DND-41 (cell line): Measurements from ENCODE around the gene SLC7A6OS.
A peak's percentile ranks its signal among the peaks of the same experiment; 100 is the strongest.

Experiments used
- ATAC-seq: fragments of 200-7000 bp; cut with Tn5 transposase; 3 replicates; pipeline ENCODE4 v1.9.1; 2021; ENCODE audit warnings: low read depth; ENCODE audit not compliant: insufficient read depth
- DNase-seq: peaks from one replicate; pipeline ENCODE4 v3.0.0-alpha.2; 2020
- H2AFZ ChIP-seq: 2 replicates; pipeline ENCODE4 v1.6.0; 2012; ENCODE audit warnings: low read depth, low read length
- H3K27ac ChIP-seq: 2 replicates; pipeline ENCODE4 v1.5.1; 2012; ENCODE audit warnings: low read length, inconsistent platforms
- H3K27me3 ChIP-seq: fragments of 200-600 bp; sonication (generic); 2 replicates; pipeline ENCODE4 v1.6.0; 2012; ENCODE audit warnings: low read length, mild to moderate bottlenecking, inconsistent platforms; ENCODE audit not compliant: insufficient read depth, poor library complexity
- H3K36me3 ChIP-seq: 2 replicates; pipeline ENCODE4 v1.5.1; 2012; ENCODE audit warnings: low read length, inconsistent platforms; ENCODE audit not compliant: insufficient read depth
- H3K4me1 ChIP-seq: 2 replicates; pipeline ENCODE4 v1.5.1; 2012; ENCODE audit warnings: mild to moderate bottlenecking, low read length; ENCODE audit not compliant: insufficient read depth
- H3K4me2 ChIP-seq: 2 replicates; pipeline ENCODE4 v1.6.0; 2012; ENCODE audit warnings: mild to moderate bottlenecking, moderate library complexity, low read length, inconsistent platforms; ENCODE audit not compliant: insufficient read depth
- H3K4me3 ChIP-seq, 2 experiments: fragments of 200-600 bp in 1 of 2; shearing (Covaris generic) in 1 of 2; 2 replicates each; pipeline ENCODE4 v1.5.1; 2012 to 2016; ENCODE audit warnings: inconsistent platforms in 2 of 2, low read length in 2 of 2, mild to moderate bottlenecking in 2 of 2, low read depth in 1 of 2, moderate library complexity in 1 of 2
- H3K79me2 ChIP-seq: 2 replicates; pipeline ENCODE4 v1.6.0; 2012; ENCODE audit warnings: low read length, inconsistent platforms; ENCODE audit not compliant: insufficient read depth
- H3K9ac ChIP-seq: 2 replicates; pipeline ENCODE4 v1.6.0; 2012; ENCODE audit warnings: low read depth, mild to moderate bottlenecking, inconsistent platforms, low read length, moderate library complexity
- H3K9me3 ChIP-seq: 2 replicates; pipeline ENCODE4 v1.5.1; 2012; ENCODE audit warnings: low read length, moderate library complexity, mild to moderate bottlenecking, inconsistent platforms; ENCODE audit not compliant: insufficient read depth, severe bottlenecking
- H4K20me1 ChIP-seq: 2 replicates; pipeline ENCODE4 v1.6.0; 2012; ENCODE audit warnings: low read length; ENCODE audit not compliant: insufficient read depth
- EZH2 ChIP-seq: IDR thresholded peaks from 3 replicates; pipeline ENCODE4 v1.6.1; 2012; ENCODE audit warnings: borderline replicate concordance, low read depth, mild to moderate bottlenecking, moderate library complexity, low read length, inconsistent platforms; ENCODE audit not compliant: severe bottlenecking
- TF ChIP-seq, protein P1 (sequence below): IDR thresholded peaks from 2 replicates; pipeline ENCODE4 v1.5.1; 2012; ENCODE audit warnings: borderline replicate concordance, low read length, moderate library complexity, mild to moderate bottlenecking; ENCODE audit not compliant: poor library complexity, severe bottlenecking; ENCODE audit errors: extremely low read depth

SLC7A6OS gene

DNA sequence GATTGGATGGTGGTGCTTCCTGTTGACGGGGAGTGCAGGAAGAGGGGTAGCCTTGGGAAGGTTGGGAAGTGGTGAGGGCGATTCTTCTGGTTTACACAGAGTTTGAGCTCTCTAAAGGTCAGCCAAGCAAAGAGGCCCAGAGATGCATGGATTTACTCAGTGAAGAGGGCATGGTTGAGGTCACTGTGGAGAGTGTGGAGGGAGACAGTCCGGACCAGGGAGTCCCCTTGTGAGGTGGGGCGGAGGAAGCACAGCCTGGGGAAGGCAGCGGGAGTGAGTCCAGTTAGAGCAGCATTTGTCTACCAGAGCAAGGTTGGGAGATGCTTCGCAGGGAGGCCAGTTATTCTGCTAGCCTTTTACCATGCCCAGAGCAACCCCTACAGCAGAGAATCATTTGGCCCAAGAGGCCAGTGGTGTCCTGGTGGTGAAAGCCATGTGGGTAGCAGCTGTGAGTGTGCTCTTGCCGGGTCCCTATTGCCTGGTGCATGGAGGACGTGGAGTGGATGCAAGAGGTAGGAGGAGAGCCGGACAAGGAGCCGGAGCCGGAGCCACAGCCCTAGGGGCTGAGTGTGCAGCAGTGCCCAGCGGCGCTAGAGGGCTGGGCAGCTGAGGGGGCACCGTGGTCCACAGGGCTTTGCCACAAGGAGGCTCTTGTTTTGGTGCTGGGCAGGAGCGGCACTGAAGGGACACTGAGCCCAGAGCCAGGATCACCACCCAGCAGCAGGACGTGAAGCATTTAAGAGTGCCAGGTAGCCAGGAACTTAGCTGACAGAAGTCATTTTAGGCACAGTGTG is 27.8 kb upstream of the SLC7A6OS start:
- Histone ChIP-seq H3K9ac (no peak overlapping the region), H2AFZ (no peak overlapping the region), H3K4me1 (peaks cover 18% of the 10 kb centered on the region), H3K36me3 (peaks cover 93% of the 10 kb centered on the region), H4K20me1 (no peaks in the 10 kb centered on the region), H3K4me3 (no peak overlapping the region), H3K9me3 (no peaks in the 10 kb centered on the region), H3K79me2 (peaks cover 18% of the 10 kb centered on the region), H3K4me2 (no peak overlapping the region), H3K27me3 (no peaks in the 10 kb centered on the region), H3K27ac (peak overlapping the region; percentile 20)
- no peak for ATAC-seq
- TF ChIP-seq, protein P1, sequence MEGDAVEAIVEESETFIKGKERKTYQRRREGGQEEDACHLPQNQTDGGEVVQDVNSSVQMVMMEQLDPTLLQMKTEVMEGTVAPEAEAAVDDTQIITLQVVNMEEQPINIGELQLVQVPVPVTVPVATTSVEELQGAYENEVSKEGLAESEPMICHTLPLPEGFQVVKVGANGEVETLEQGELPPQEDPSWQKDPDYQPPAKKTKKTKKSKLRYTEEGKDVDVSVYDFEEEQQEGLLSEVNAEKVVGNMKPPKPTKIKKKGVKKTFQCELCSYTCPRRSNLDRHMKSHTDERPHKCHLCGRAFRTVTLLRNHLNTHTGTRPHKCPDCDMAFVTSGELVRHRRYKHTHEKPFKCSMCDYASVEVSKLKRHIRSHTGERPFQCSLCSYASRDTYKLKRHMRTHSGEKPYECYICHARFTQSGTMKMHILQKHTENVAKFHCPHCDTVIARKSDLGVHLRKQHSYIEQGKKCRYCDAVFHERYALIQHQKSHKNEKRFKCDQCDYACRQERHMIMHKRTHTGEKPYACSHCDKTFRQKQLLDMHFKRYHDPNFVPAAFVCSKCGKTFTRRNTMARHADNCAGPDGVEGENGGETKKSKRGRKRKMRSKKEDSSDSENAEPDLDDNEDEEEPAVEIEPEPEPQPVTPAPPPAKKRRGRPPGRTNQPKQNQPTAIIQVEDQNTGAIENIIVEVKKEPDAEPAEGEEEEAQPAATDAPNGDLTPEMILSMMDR = no peak
- TF ChIP-seq EZH2 = no peak
- DNase-seq = no peak

DNA sequence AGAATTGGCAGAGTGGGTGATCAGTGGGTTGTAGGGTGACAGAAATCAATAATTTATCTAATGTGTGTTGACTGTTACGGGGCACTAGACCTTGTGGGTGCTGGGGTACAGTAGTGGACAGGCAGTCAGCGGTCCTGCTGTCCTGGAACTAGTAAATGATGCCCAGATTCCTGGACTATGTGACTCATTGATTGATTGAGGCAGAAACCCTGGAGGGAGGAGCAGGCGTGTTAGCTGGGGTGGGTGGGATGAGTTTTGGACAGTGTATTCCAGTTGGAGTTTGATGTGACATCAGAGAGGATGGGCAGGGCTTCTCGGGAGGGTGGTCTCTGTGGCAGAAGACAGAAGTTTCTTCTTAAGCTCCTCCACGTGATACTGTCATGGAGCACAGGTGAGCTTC is 24.4 kb upstream of the SLC7A6OS start:
- TF ChIP-seq, protein P1 = no peak
- TF ChIP-seq EZH2 = no peak
- Histone ChIP-seq H3K9ac (no peak overlapping the region), H3K36me3 (peaks cover 64% of the 10 kb centered on the region), H3K4me3 (no peak overlapping the region), H4K20me1 (no peaks in the 10 kb centered on the region), H3K27ac (peak overlapping the region; percentile 11; the same call in 1 of the 2 replicates), H3K4me2 (no peak overlapping the region), H3K4me1 (peaks cover 41% of the 10 kb centered on the region), H3K9me3 (no peaks in the 10 kb centered on the region), H3K27me3 (no peaks in the 10 kb centered on the region), H2AFZ (no peak overlapping the region), H3K79me2 (peaks cover 16% of the 10 kb centered on the region)
- DNase-seq (no peak), ATAC-seq (no peak)

DNA sequence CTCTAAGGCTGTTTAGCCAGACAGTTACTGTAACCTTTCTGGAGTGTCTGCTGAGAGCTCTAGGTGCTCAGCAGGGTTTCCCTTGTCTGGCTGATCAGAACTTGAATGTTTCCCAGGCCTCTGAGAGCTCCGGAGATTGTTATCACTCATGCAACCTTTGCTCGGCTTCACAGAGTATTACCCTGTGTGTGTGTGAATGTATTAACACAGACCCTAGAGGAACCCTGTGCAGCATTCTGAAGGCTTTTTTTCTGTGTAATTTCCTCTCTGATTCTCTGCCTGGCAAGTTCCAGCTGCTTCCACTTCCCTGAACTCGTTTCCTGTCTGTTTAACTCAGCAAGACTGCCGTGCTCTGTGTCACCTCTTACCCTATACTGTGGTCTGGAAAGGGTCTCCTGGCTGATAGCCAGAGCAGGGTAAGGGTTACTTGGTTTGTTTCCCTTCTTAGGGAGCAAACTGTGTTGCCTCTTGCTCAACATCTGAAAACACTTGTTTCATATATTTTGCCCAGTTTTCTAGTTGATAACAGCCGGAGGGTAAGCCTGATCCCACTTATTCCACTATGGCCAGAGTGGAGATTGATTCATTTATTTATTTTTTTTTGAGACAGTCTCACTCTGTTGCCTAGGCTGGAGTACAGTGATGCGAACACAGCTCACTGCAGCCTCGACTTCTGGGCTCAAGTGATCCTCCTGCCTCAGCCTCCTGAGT is 21.8 kb upstream of the SLC7A6OS start:
- Histone ChIP-seq H3K9me3 (no peaks in the 10 kb centered on the region), H3K36me3 (peaks cover 53% of the 10 kb centered on the region), H3K4me2 (peak overlapping the region; percentile 51), H3K4me3 (peak overlapping the region in 1 of 2 experiments; percentile 33; a peak in 2 of 4 replicates), H3K27ac (peak overlapping the region; percentile 97), H3K27me3 (no peaks in the 10 kb centered on the region), H4K20me1 (no peaks in the 10 kb centered on the region), H3K9ac (peak overlapping the region; percentile 50), H3K4me1 (peaks cover 56% of the 10 kb centered on the region), H2AFZ (peak overlapping the region; percentile 10; the same call in 1 of the 2 replicates), H3K79me2 (peaks cover 20% of the 10 kb centered on the region)
- TF ChIP-seq, protein P1 = no peak
- TF ChIP-seq EZH2 = no peak
- ATAC-seq = peak; percentile 89
- DNase-seq = peak; percentile 88
